ENCODE results near the gene CDKL2.

The CDKL2 gene

DNA sequence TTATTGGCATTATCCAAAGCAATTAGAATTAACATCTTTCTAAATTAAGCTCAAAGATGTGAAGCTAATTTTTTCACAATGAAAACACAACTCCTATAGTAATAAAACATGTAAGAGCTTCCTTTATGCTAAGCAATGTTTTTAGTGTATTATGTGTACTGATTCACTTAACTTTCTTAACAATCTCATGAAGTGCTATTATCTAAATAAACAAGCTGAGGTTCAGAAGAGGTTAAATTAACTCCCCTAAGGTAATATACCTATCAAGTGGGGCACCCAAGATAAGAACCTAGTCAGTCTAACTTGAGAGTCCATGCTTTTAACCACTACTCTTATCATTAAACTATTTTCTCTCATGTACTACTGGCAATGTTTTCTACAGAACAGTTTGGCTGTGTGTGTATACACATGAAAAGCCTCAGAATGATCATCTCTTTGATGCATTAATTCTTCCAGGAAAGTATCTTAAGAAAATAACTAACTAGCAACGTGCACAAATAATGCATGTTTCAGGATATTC is 29.2 kb upstream of the CDKL2 start:
- no peak overlapping the region for H2AFZ ChIP-seq (ENCODE audit: low read length)
- peaks cover 82% of the 10 kb centered on the region for H3K36me3 ChIP-seq (ENCODE audit: insufficient read depth, low read length)
- no peaks in the 10 kb centered on the region for H3K4me1 ChIP-seq (ENCODE audit: insufficient read depth, low read length, poor library complexity, severe bottlenecking)
- peaks cover 74% of the 10 kb centered on the region for H4K20me1 ChIP-seq (ENCODE audit: insufficient read depth, low read length, poor library complexity, severe bottlenecking)
- peaks cover 82% of the 10 kb centered on the region for H3K79me2 ChIP-seq (ENCODE audit: insufficient read depth, low read length)
- H3K4me2 ChIP-seq (ENCODE audit: low read depth, low read length, poor library complexity, severe bottlenecking), result no peak overlapping the region
- H3K9ac ChIP-seq (ENCODE audit: low read depth, low read length, poor library complexity, severe bottlenecking), result no peak overlapping the region
- no peak for TF ChIP-seq EZH2phosphoT487 (IDR thresholded peaks at IDR 0.05; ENCODE audit: borderline replicate concordance)
- TF ChIP-seq, protein P1, sequence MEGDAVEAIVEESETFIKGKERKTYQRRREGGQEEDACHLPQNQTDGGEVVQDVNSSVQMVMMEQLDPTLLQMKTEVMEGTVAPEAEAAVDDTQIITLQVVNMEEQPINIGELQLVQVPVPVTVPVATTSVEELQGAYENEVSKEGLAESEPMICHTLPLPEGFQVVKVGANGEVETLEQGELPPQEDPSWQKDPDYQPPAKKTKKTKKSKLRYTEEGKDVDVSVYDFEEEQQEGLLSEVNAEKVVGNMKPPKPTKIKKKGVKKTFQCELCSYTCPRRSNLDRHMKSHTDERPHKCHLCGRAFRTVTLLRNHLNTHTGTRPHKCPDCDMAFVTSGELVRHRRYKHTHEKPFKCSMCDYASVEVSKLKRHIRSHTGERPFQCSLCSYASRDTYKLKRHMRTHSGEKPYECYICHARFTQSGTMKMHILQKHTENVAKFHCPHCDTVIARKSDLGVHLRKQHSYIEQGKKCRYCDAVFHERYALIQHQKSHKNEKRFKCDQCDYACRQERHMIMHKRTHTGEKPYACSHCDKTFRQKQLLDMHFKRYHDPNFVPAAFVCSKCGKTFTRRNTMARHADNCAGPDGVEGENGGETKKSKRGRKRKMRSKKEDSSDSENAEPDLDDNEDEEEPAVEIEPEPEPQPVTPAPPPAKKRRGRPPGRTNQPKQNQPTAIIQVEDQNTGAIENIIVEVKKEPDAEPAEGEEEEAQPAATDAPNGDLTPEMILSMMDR (conservative IDR thresholded peaks at IDR 0.05; ENCODE audit: low read length), result no peak
- H3K27me3 ChIP-seq (ENCODE audit: insufficient read depth, low read length, poor library complexity, severe bottlenecking), result no peaks in the 10 kb centered on the region
- H3F3A ChIP-seq (ENCODE audit: low read depth), result no peaks in the 10 kb centered on the region
- H3K9me2 ChIP-seq (replicated peaks; ENCODE audit: low read depth, low read length), result no peaks in the 10 kb centered on the region
- H3K9me3 ChIP-seq (ENCODE audit: insufficient read depth, low read depth, low read length), result no peaks in the 10 kb centered on the region
- no peak overlapping the region for H3K4me3 ChIP-seq (ENCODE audit: low read length, poor library complexity, severe bottlenecking)

DNA sequence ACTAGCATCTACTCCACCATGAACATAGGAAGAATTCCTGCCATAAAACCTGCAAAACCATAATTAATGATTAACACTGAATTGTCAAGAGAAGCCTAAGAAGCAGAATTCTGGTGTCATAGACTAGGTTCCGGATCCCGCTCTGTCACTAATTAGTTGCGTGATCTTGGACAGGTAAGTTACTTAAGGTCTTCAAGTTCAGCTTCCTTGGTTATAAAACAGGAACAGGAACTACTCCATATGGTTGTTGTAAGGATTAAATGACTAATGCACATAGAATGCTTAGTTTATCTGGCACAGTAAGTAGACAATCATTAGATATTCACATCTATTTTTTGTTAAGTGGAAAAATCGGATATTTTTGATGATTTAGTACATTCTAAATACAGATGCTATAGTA is 28.5 kb upstream of the CDKL2 start:
- H3K27me3 ChIP-seq (ENCODE audit: insufficient read depth, low read length, poor library complexity, severe bottlenecking), result no peaks in the 10 kb centered on the region
- H3K36me3 ChIP-seq (ENCODE audit: insufficient read depth, low read length), result peaks cover 89% of the 10 kb centered on the region
- H3K4me1 ChIP-seq (ENCODE audit: insufficient read depth, low read length, poor library complexity, severe bottlenecking), result no peaks in the 10 kb centered on the region
- no peak overlapping the region for H3K9ac ChIP-seq (ENCODE audit: low read depth, low read length, poor library complexity, severe bottlenecking)
- no peaks in the 10 kb centered on the region for H3K9me3 ChIP-seq (ENCODE audit: insufficient read depth, low read depth, low read length)
- H3F3A ChIP-seq (ENCODE audit: low read depth), result no peaks in the 10 kb centered on the region
- no peak overlapping the region for H2AFZ ChIP-seq (ENCODE audit: low read length)
- TF ChIP-seq, protein P1 (conservative IDR thresholded peaks at IDR 0.05; ENCODE audit: low read length), result no peak
- TF ChIP-seq EZH2phosphoT487 (IDR thresholded peaks at IDR 0.05; ENCODE audit: borderline replicate concordance), result no peak
- peaks cover 67% of the 10 kb centered on the region for H4K20me1 ChIP-seq (ENCODE audit: insufficient read depth, low read length, poor library complexity, severe bottlenecking)
- no peak overlapping the region for H3K4me3 ChIP-seq (ENCODE audit: low read length, poor library complexity, severe bottlenecking)
- peaks cover 75% of the 10 kb centered on the region for H3K79me2 ChIP-seq (ENCODE audit: insufficient read depth, low read length)
- H3K4me2 ChIP-seq (ENCODE audit: low read depth, low read length, poor library complexity, severe bottlenecking), result no peak overlapping the region
- H3K9me2 ChIP-seq (replicated peaks; ENCODE audit: low read depth, low read length), result no peaks in the 10 kb centered on the region

DNA sequence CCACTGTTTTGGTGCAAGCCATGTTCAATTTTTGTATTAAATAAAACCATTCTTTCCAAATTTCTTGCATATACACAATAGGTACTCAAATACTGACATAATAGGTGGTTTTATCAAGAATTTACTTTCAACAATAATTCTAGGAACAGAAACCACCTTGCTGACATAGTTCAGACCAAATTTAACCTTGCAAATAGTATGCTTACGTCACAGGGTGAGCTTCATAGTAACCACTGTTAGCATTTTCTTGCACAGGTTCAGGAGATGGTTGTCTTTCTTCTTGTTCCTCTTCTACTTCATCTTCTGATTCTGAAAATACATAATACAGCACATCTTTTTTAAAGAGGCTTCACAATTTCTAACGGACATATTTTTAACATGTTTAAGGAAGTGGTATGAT is 25.2 kb upstream of the CDKL2 start:
- Histone ChIP-seq H3K79me2 (ENCODE audit: insufficient read depth, low read length) (peaks cover 66% of the 10 kb centered on the region), H3K9me3 (ENCODE audit: insufficient read depth, low read depth, low read length) (no peaks in the 10 kb centered on the region), H2AFZ (ENCODE audit: low read length) (no peak overlapping the region), H3K4me3 (ENCODE audit: low read length, poor library complexity, severe bottlenecking) (no peak overlapping the region), H3K27me3 (ENCODE audit: insufficient read depth, low read length, poor library complexity, severe bottlenecking) (no peaks in the 10 kb centered on the region), H3F3A (ENCODE audit: low read depth) (no peaks in the 10 kb centered on the region), H3K4me2 (ENCODE audit: low read depth, low read length, poor library complexity, severe bottlenecking) (no peak overlapping the region), H4K20me1 (ENCODE audit: insufficient read depth, low read length, poor library complexity, severe bottlenecking) (peaks cover 66% of the 10 kb centered on the region), H3K4me1 (ENCODE audit: insufficient read depth, low read length, poor library complexity, severe bottlenecking) (no peaks in the 10 kb centered on the region), H3K9ac (ENCODE audit: low read depth, low read length, poor library complexity, severe bottlenecking) (no peak overlapping the region), H3K9me2 (replicated peaks; ENCODE audit: low read depth, low read length) (no peaks in the 10 kb centered on the region), H3K36me3 (ENCODE audit: insufficient read depth, low read length) (peaks cover 99% of the 10 kb centered on the region)
- TF ChIP-seq EZH2phosphoT487 (IDR thresholded peaks at IDR 0.05; ENCODE audit: borderline replicate concordance), result no peak
- TF ChIP-seq, protein P1 (conservative IDR thresholded peaks at IDR 0.05; ENCODE audit: low read length), result no peak

Measured in Loucy (cell line).